ENCODE results near the gene ATP5F1D.

GRCh38 chr19:1254530-1255185 is 13.1 kb downstream of the ATP5F1D start:
- TF ChIP-seq CTCF (IDR thresholded peaks at IDR 0.05) (no peak), POLR2A (IDR thresholded peaks at IDR 0.05) (no peak), POLR2AphosphoS5 (IDR thresholded peaks at IDR 0.05) (no peak)
